Ureter (tissue), 1 donor: Measurements from ENCODE around the gene RNF212. TPM values are rescaled to one million over a fixed set of nuclear protein-coding genes. Genes with fewer than 3 reads are reported as not detected.
"Not testable (repeated sequence)": the region's sequence is repeated elsewhere in the genome, so short reads cannot be mapped to it uniquely, and the experiment has no call there.

Experiments
- DNase-seq: peaks from one replicate; pipeline ENCODE4 v3.0.0-alpha.2; 2020; ENCODE audit warnings: low spot score
- total RNA-seq: library from RNA; stranded (reverse); gene quantifications from one replicate; pipeline ENCODE4 v1.2.4, GENCODE V29; 2023
- donor health status: DM: yes; HTN: yes; CAD: no.

Gene RNF212
- total RNA-seq, 1 donor from 2014 or later: 5.1 TPM

- no peak for DNase-seq
These were observed 47.6 kb downstream of the RNF212 start for GRCh38 chr4:1065732-1066131.

GRCh38 chr4:1062419-1062818, 50.9 kb downstream of the RNF212 start:
- DNase-seq: no peak

- DNase-seq: no peak
These were observed 51.6 kb downstream of the RNF212 start for GRCh38 chr4:1061760-1062159.

- DNase-seq: no peak
These were observed 52.2 kb downstream of the RNF212 start for GRCh38 chr4:1061056-1061700.

- DNase-seq: no peak
These were observed 52.7 kb downstream of the RNF212 start for GRCh38 chr4:1060621-1061020.

- no peak for DNase-seq
These were observed 53.2 kb downstream of the RNF212 start for GRCh38 chr4:1060121-1060520.

- DNase-seq: no peak
These were observed 54.2 kb downstream of the RNF212 start for GRCh38 chr4:1058997-1059665.

- no peak for DNase-seq
These were observed 55.0 kb downstream of the RNF212 start for GRCh38 chr4:1058198-1058996.

- DNase-seq: no peak
These were observed 56.0 kb downstream of the RNF212 start for GRCh38 chr4:1057403-1057745.

GRCh38 chr4:1056671-1057402, 56.5 kb downstream of the RNF212 start:
- DNase-seq: no peak

GRCh38 chr4:1055721-1056590, 57.4 kb downstream of the RNF212 start:
- peak; percentile 56 for DNase-seq

- DNase-seq: not testable (repeated sequence)
These were observed 58.1 kb downstream of the RNF212 start for GRCh38 chr4:1055243-1055701.

- not testable (repeated sequence) for DNase-seq
These were observed 58.6 kb downstream of the RNF212 start for GRCh38 chr4:1054696-1055242.

GRCh38 chr4:1053891-1054290, 59.5 kb downstream of the RNF212 start:
- DNase-seq: not testable (repeated sequence)

- peak; percentile 51 for DNase-seq
These were observed 60.2 kb downstream of the RNF212 start for GRCh38 chr4:1053080-1053661.

GRCh38 chr4:1052231-1052671, 61.1 kb downstream of the RNF212 start:
- no peak for DNase-seq

GRCh38 chr4:1051472-1051871, 61.9 kb downstream of the RNF212 start:
- DNase-seq: no peak

- DNase-seq: no peak
These were observed 62.7 kb downstream of the RNF212 start for GRCh38 chr4:1050486-1051213.

GRCh38 chr4:1049591-1049905, 63.8 kb downstream of the RNF212 start:
- DNase-seq: no peak
